ENCODE results near the gene DYNLRB1.

Gene DYNLRB1

GRCh38 chr20:34549929-34550305 is 33.7 kb downstream of the DYNLRB1 start:
- H4K20me1 ChIP-seq (ENCODE audit: control insufficient read depth, insufficient read depth, low read depth, low read length), result no peaks in the 10 kb centered on the region
- no peaks in the 10 kb centered on the region for H3K4me1 ChIP-seq (ENCODE audit: control insufficient read depth, low read length)
- no peak overlapping the region for H3K4me3 ChIP-seq (ENCODE audit: low read length)
- no peaks in the 10 kb centered on the region for H3K27me3 ChIP-seq (ENCODE audit: control insufficient read depth, low read length)
- H3K9me2 ChIP-seq (replicated peaks; ENCODE audit: control insufficient read depth, low read length), result no peaks in the 10 kb centered on the region
- no peak overlapping the region for H3K27ac ChIP-seq (ENCODE audit: low read depth, low read length)
- H3F3A ChIP-seq (ENCODE audit: control insufficient read depth, insufficient read depth), result no peaks in the 10 kb centered on the region
- TF ChIP-seq CTCF (IDR thresholded peaks at IDR 0.05; ENCODE audit: low read depth, low read length, poor library complexity, severe bottlenecking) (no peak), EZH2phosphoT487 (IDR thresholded peaks at IDR 0.05; ENCODE audit: borderline replicate concordance, low read length) (no peak)
- no peak overlapping the region for H3K4me2 ChIP-seq (ENCODE audit: low read length)
- H3K79me2 ChIP-seq (ENCODE audit: control insufficient read depth, low read length), result no peaks in the 10 kb centered on the region
- no peaks in the 10 kb centered on the region for H3K36me3 ChIP-seq (ENCODE audit: control insufficient read depth, low read length)
- no peaks in the 10 kb centered on the region for H3K9me3 ChIP-seq (ENCODE audit: control insufficient read depth, insufficient read depth, low read length)

- Histone ChIP-seq H3K36me3 (ENCODE audit: control insufficient read depth, low read length) (no peaks in the 10 kb centered on the region), H3K27ac (ENCODE audit: low read depth, low read length) (no peak overlapping the region), H3K4me2 (ENCODE audit: low read length) (no peak overlapping the region), H3K9me2 (replicated peaks; ENCODE audit: control insufficient read depth, low read length) (no peaks in the 10 kb centered on the region), H3K4me3 (ENCODE audit: low read length) (no peak overlapping the region), H3K79me2 (ENCODE audit: control insufficient read depth, low read length) (no peaks in the 10 kb centered on the region), H3K4me1 (ENCODE audit: control insufficient read depth, low read length) (no peaks in the 10 kb centered on the region), H3K27me3 (ENCODE audit: control insufficient read depth, low read length) (no peaks in the 10 kb centered on the region), H4K20me1 (ENCODE audit: control insufficient read depth, insufficient read depth, low read depth, low read length) (no peaks in the 10 kb centered on the region), H3F3A (ENCODE audit: control insufficient read depth, insufficient read depth) (no peaks in the 10 kb centered on the region), H3K9me3 (ENCODE audit: control insufficient read depth, insufficient read depth, low read length) (no peaks in the 10 kb centered on the region)
- TF ChIP-seq CTCF (IDR thresholded peaks at IDR 0.05; ENCODE audit: low read depth, low read length, poor library complexity, severe bottlenecking), result no peak
- TF ChIP-seq EZH2phosphoT487 (IDR thresholded peaks at IDR 0.05; ENCODE audit: borderline replicate concordance, low read length), result no peak
Observed at GRCh38 chr20:34552569-34552968, 36.3 kb downstream of the DYNLRB1 start.

- TF ChIP-seq EZH2phosphoT487 (IDR thresholded peaks at IDR 0.05; ENCODE audit: borderline replicate concordance, low read length) (no peak), CTCF (IDR thresholded peaks at IDR 0.05; ENCODE audit: low read depth, low read length, poor library complexity, severe bottlenecking) (no peak)
- no peaks in the 10 kb centered on the region for H3K79me2 ChIP-seq (ENCODE audit: control insufficient read depth, low read length)
Observed at GRCh38 chr20:34553366-34553867, 37.2 kb downstream of the DYNLRB1 start.

More at GRCh38 chr20:34553366-34553867, 37.2 kb downstream of the DYNLRB1 start:
- no peak overlapping the region for H3K27ac ChIP-seq (ENCODE audit: low read depth, low read length)
- H3K27me3 ChIP-seq (ENCODE audit: control insufficient read depth, low read length), result no peaks in the 10 kb centered on the region
- H4K20me1 ChIP-seq (ENCODE audit: control insufficient read depth, insufficient read depth, low read depth, low read length), result no peaks in the 10 kb centered on the region
- no peaks in the 10 kb centered on the region for H3K36me3 ChIP-seq (ENCODE audit: control insufficient read depth, low read length)
- no peaks in the 10 kb centered on the region for H3F3A ChIP-seq (ENCODE audit: control insufficient read depth, insufficient read depth)
- no peaks in the 10 kb centered on the region for H3K9me2 ChIP-seq (replicated peaks; ENCODE audit: control insufficient read depth, low read length)
- no peaks in the 10 kb centered on the region for H3K4me1 ChIP-seq (ENCODE audit: control insufficient read depth, low read length)
- no peak overlapping the region for H3K4me3 ChIP-seq (ENCODE audit: low read length)
- H3K4me2 ChIP-seq (ENCODE audit: low read length), result no peak overlapping the region
- no peaks in the 10 kb centered on the region for H3K9me3 ChIP-seq (ENCODE audit: control insufficient read depth, insufficient read depth, low read length)
